HG02943 (cell line): ENCODE data around the gene MKRN3.

Experiments used
- ATAC-seq: cut with Tn5 transposase; IDR thresholded peaks from one replicate; pipeline ENCODE4 v1.9.1; 2021; ENCODE audit warnings: mild to moderate bottlenecking, low read depth, moderate library complexity; ENCODE audit not compliant: unreplicated experiment

MKRN3 gene

DNA sequence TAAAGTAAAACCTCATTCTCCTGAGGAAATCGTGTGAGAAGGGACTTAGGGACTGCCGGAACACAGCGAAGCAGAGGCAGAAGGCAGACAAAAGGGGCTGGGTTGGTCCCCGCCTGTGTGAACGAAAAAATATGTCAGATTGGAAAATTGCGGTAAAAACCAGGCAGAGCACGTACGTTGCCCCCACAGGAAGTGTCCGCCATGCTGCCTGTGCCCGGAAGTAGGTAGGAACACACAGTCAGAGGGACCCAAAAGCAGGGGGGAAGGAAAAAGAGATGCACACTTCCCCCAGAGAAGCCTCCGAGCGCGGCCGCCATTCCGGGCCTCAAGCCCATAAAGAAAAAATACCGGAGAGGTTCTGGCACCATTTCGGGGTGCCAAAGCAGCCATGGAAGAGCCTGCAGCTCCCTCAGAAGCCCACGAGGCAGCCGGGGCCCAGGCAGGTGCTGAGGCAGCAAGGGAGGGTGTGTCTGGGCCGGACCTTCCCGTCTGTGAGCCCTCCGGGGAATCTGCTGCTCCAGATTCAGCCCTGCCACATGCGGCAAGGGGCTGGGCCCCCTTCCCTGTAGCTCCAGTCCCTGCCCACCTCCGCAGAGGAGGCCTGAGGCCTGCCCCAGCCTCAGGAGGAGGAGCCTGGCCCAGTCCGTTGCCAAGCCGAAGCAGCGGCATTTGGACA, at the start of gene MKRN3:
Gene MKRN3 (plus strand): TSS at position 280 of the 676 bp plus-strand sequence. CDS start 109 bp downstream, at position 389.
- ATAC-seq = no peak

DNA sequence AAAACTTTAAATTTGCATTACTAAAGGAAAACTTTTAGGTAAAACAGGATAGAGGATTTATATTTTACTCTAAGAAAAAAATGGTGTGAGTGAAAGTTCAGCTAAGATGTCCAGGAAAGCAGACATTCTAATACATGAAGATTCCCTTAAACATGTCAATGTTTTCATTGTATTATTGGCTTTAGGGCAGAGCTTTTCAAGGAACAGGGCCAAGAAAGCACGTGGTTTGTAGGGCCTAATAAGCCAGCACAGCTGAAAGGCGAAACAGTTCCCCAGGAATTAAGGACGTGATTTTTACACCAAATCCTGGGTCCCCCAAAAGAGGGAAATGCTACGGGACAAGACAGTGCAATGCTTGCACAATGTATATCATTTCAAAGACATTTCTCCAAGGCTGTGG, 48.6 kb upstream of the MKRN3 start:
- ATAC-seq = no peak

DNA sequence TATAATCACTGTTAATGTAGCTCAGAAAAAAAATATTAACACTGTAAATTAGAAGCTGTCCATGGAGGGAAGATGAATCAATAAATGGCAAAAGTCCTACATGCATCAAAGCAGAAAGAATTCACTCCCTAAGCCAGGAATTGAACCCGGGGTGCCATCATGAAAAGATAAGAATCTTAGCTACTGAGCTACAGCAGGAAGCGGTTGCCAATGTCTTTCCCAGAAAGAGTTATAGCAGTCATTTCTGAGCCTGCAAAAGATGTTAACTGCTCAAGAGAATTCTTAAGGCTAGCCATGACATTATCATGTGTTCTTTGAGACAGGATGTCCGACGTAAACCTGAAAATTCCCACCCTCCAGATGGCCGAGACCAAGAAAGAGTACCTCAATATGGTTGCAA, 47.4 kb upstream of the MKRN3 start:
- ATAC-seq = no peak

DNA sequence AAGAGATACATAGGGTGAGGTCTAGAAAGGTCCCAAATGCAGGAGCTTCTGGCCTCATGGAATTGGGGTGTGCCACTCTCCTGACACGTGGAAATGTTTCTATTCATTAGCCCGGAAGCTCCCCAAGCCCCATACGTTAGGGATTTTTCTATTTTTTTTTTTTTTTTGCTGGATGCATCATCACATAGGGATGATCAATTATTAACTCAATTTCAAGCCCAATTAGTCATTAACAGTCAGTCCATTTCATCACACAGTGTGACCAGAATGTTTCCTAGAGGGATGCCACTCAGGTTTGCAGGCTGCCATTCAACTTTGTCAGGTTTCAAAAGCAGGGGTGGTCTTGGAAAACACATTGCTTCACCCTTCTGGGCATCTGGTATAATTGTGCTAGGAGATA, 40.7 kb upstream of the MKRN3 start:
- ATAC-seq = no peak

DNA sequence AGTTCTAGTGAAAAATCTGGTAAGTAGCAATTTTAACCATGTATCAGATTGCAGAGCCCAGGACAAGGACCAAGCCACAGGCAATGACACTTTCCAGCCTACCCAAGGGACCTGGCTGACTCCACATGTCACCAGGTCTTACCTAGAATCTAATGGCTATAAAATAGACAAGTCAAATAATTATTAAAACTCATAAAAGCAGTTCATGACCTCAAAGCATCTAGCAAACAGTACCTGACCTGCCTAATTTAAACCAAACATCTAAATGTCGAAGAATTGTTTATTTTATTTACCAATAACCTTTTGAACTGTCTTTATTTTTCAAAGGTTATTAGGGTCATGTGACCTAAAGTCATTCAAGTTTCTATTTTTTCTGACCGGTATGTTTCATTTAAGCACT, 35.6 kb upstream of the MKRN3 start:
- no peak for ATAC-seq

DNA sequence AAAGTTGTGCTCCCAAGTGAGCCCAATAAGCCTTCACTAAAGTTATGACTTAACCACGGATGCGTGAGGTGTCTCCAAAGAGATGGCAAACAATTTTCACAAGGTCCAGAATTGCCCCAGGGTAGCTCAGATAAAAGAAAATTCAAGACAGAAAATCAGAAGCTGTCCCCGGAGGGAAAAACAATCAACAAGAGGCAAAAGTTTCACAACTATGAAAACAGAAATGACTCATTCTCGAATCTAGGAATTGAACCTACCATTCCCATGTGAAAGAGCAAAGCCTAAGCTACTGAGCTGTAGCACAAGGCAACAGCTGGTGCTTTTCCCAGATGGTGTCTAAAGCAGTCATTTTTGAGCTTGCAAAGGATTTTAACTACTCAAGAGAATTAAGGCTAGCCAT, 33.5 kb upstream of the MKRN3 start:
- ATAC-seq = no peak

DNA sequence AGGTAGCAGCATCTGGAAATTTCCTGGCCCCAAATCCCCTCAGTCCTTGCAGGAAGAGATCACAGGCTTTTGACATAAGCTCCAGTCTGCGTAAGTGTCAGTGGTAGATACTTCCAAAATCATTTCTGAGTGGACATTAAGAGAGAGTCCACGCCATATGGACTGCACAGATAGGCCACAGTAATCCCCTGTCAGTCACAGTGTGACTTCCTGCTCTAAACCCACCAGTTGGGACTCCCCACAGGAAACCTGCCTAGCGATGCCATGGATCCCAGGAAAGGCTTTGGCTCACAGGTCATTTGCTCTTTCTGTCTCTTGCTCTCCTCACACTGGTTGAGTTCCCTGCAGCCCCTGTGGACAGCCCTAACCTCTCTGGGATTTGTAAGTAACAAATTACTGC, 28.8 kb upstream of the MKRN3 start:
- no peak for ATAC-seq

DNA sequence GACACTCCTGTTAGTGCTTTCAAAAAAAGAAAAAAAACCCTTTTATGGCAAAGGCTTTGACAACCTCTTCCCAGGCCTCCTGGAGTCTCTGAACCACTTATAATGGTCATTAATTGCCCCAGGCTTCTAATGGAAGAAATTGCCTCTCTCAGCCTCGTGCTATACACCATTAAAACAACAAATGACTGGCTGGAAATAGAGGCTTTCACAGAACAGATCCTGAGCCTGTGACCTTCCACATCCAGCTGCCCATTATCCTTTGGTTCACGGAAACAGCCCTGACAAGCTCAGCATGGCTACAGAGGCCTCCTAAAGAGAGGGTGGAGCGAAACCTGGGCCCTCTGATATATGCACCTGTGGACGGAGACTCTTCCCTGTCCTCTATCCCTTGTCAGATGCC, 26.8 kb upstream of the MKRN3 start:
- no peak for ATAC-seq

DNA sequence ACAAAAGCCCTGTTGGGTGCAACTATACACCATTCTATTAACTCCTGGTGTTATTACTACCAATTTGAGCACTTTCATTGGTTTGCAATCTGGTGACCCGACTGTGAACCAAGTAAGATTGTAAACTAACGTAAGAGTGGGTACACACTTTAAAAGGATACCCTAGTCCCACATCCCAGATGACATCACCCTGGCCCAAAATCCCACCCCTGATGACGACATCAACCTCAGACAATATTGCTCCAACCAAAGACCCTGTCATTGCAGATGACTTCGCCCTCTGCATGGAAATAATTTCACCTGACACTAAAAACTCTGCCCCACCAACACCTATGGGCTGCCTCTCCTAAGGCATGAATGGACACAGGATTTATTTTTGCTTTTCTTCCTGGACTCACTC, 25.6 kb upstream of the MKRN3 start:
- no peak for ATAC-seq

DNA sequence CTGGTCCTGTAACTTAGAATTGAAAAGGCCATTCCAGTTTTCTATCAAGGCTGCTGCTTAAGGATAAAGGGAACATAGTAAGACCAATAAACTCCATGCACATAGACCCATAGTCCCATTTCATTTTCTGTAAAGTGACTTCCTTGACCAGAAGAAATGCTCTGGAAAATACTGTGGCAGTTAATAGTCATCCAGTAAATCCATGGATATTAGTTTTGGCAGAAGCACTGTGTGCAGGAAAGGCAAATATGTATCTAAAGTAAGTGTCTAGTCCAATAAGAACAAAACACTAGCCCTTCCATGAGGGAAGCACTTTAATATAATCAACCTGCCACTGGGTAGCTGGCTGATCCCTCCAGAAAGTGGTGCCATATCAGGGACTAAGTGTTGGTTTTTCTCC, 19.3 kb upstream of the MKRN3 start:
- no peak for ATAC-seq

DNA sequence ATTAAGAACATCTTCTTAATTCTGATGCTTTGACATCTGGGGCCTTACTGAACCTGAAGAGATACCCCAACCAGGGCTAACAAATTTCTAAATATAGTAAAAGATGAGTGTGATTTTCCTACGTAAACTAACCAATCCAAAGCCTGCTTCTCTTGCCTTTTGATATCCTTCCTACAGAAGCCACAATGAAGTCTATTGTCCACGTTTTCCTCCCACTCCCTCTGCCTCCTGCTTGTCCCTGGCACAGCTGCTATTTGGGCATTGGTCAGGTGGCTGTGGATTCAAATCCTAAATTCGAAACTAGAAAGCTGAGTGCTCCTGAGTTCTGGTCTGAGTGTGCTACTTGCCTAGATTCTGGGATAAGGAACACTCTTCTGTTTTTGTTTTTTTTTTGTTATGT, 17.4 kb upstream of the MKRN3 start:
- ATAC-seq = no peak

DNA sequence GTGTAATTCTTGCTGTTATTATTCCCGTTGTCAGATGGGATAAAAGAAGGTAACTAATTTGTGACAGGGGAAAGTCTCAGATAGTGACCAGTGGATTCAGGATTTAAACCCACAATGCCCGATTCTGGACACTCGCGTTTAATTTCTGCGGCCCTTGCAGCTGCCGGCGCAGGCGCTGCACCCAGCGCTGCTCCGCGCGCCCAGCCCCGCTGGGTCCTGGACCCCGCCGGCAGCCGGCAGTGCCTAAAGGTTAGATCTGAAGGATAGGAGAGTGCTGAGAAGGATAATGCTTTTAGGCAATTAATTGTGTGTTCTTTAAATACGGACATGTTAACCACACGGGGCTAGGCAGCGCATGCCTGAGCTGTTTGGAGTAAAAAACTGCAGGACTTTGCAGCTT, 3.6 kb upstream of the MKRN3 start:
- no peak for ATAC-seq

DNA sequence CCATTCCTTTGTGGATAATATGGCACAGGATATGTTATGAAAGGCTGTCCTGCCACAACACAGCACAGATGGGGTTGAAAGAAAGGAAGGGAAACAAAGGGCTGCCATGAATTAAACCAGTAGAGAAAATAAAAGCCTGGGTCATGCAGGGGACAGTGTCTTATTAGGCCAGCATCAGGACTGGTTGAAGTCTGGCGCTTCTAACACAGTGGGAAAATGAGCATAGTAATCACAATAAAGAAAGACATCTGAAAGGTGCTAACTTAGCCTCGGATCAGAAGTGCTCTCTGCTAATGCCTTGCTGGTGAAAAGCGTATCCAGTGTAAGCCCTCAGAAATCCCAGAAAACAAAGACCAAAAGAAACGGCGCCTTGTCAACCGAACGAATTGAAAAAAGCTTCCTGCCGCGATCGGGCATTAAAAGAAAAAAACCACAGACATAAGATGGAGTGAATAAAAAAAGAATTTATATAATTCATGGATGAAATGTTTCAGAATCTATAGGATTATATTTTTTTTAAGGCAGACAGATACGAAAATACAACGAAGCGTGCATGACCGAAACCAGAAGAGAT, 566 bp upstream of the MKRN3 start:
- no peak for ATAC-seq

DNA sequence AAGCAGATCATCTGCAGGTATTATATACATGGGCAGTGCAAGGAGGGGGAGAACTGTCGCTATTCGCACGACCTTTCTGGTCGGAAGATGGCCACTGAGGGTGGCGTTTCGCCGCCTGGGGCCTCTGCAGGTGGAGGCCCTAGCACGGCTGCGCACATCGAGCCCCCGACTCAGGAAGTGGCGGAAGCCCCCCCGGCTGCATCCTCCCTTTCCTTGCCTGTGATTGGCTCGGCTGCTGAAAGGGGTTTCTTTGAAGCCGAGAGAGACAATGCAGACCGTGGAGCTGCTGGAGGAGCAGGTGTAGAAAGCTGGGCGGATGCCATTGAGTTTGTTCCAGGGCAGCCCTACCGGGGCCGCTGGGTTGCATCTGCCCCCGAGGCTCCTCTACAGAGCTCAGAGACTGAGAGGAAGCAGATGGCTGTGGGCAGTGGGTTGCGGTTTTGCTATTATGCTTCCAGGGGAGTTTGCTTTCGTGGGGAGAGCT, 639 bp downstream of the MKRN3 start:
- no peak for ATAC-seq

DNA sequence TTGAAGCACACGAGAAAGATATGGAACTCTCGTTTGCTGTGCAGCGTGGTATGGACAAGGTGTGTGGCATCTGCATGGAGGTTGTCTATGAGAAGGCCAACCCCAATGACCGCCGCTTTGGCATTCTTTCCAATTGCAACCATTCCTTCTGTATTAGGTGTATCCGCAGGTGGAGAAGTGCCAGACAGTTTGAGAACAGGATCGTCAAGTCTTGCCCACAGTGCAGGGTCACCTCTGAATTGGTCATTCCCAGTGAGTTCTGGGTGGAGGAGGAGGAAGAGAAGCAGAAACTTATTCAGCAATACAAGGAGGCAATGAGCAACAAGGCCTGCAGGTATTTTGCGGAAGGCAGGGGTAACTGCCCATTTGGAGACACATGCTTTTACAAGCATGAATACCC, 1.2 kb downstream of the MKRN3 start:
- no peak for ATAC-seq

DNA sequence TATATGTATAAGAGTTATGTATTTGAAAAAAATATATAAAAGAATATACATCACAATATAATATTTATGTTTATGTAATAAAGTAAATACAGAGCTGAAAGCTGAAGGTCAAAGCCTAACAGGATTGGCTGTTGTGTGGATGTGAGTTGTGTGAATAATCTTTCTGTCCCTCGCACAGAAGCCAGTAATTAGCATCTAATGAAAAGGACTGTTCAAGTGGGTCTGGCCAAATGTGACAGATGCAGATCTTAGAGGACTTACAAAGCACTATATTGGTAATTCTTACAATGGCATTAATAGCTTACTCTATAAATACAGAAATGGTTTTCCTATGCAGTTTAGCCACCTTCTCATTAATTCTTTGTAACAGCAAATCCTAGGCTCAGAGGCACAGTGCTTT, 2.4 kb downstream of the MKRN3 start:
- no peak for ATAC-seq

DNA sequence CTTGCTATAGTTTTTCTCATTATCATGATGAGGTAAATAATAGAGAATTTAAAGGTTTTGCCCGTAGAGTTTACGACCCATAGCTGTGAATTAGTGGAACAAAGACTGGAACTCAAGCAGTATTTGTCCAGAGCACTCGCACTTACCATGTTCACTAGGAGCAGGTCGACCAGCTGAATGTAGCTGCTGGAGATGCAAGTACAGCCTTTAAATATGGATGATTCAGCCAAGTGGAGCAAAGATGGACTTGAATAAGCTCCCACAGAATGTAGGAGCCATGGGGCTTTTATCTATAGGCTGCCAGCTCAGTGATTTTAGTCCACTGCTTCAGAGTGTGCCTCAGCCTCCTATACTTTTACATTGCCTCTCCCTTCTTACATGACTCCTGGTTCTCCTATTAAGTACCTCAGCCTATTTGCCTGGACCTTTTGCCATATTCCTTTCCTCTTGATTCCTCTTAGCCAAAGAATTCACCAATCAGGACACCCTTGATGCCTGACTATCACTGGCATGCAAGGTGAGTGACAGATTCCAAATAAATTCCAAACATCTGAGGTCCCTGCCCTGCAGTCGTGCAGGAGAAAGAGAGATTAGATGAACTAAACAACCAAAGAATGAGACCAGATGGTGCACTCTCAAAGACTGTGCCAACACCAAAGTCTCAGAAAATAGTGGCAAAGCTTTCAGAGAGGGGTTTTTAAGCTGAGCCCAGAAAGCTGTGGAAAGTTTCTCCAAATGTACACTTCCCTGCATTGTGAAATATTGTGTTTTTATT, 3.9 kb downstream of the MKRN3 start:
- ATAC-seq = no peak

DNA sequence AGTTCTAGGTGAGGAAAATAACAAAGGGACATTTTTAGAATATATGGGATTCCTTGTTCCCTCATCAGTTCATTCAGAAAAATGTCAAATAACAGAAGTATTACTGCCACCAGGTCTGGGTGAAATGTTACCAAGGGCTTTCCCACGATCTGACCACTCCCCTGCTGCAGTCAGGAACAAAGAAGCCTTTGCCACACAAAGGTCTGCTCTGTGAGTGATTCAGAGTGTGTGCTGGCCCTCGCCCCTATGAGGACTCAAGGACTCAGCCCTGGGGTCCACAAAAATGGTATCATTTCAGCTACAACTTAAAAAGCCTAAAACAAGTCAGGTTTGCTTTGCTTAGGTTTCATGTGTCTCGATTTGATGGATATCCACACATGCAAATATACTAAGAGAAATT, 5.0 kb downstream of the MKRN3 start:
- ATAC-seq = no peak

DNA sequence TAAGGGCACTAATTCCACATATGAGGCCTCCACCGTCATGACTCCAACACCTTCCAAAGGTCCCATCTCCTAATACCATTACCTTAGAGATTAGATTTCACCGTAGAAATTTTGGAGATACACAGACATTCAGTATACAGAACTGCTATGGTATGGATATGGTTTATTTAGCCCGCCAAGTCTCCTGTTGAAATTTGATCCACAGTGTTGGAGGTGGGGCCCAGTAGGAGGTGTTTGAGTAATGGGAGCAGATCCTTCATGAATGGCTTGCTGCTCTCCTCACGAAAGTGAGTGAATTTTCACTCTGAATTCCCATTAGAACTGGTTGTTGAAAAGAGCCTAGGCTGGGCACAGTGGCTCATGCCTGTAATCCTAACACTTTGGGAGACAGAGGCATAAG, 7.4 kb downstream of the MKRN3 start:
- no peak for ATAC-seq

DNA sequence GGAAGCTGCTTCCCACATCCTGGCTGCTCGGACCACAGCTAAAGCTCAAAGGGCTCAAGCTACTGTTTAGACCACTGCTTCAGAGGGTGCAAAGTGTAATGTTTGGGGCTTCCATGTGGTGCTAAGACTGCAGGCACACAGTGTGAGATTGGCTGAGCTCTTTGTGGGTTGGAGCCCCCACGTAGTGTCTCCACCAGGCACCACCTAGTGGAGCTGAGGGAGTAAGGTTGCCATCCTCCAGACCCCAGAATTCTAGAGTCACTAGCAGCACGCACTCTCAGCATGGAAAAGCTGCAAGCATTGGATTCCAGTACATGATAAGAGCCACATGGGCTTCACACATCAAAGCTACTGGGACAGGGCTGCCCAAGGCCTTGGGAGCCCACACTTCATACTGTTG, 9.3 kb downstream of the MKRN3 start:
- ATAC-seq = no peak

DNA sequence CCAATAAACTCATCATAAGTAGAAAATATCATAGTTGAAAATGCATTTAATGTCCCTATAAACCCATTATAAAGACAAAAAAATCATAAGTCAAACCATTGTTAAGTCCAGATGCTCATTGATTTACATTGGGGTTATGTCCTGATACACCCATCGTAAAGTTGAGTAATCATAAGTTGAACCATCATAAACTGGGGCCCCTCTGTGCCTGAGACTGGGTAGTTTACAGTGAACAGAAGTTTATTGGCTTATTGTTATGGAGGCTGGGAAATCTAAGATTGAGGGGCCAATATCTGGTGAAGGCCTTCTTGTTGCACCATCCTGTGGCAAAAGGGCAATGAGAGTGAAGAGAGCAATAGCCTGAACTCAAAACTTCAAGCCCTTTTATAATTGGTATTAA, 10.6 kb downstream of the MKRN3 start:
- no peak for ATAC-seq
